ENCODE data around the gene NPM3. TPM values are rescaled to one million over a fixed set of nuclear protein-coding genes. Genes with fewer than 3 reads are reported as not detected.
A peak's percentile ranks its signal among the peaks of the same experiment; 100 is the strongest.

Gene NPM3
- total and polyA plus RNA-seq, 2 donors, result 30.6 to 36.8 TPM

GRCh38 chr10:101784558-101784957, 1.3 kb upstream of the NPM3 start:
- Histone ChIP-seq H3K27ac (ENCODE audit: low read depth) (no peak overlapping the region), H3K4me3 (ENCODE audit: low read depth, low read length) (no peak overlapping the region), H3K36me3 (ENCODE audit: insufficient read depth) (peaks cover 5% of the 10 kb centered on the region), H3K4me1 (ENCODE audit: insufficient read depth) (peaks cover 1% of the 10 kb centered on the region)
- 80% methylated on average over 2 of the region's 2 CpGs for WGBS
- DNase-seq (ENCODE audit: extremely low spot score), result no peak

DNA sequence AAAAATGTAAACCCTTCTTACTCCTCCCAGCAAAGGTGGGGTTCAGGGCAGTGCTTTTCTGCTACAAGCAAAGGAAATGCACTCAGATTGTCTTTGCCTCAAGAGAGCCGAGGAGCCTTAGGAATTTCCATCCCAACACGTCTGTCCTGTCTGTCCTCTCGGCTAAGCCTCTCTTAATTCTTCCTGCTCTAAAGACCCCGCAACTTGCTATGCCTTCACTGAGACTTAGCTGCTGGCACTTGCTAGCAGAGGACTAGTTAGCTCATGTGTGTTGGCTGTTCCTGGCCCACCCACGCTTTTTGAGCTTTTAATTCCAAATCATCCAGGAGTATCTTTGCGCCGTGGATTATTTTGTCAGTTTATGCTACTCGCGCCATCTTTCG, 481 bp upstream of the NPM3 start:
- Histone ChIP-seq H3K4me3 (ENCODE audit: low read depth, low read length) (peak overlapping the region; percentile 59), H3K36me3 (ENCODE audit: insufficient read depth) (peaks cover 2% of the 10 kb centered on the region), H3K27ac (ENCODE audit: low read depth) (no peak overlapping the region), H3K4me1 (ENCODE audit: insufficient read depth) (peaks cover 1% of the 10 kb centered on the region)
- WGBS, result 42% methylated on average over 10 of the region's 10 CpGs
- no peak for DNase-seq (ENCODE audit: extremely low spot score)

DNA sequence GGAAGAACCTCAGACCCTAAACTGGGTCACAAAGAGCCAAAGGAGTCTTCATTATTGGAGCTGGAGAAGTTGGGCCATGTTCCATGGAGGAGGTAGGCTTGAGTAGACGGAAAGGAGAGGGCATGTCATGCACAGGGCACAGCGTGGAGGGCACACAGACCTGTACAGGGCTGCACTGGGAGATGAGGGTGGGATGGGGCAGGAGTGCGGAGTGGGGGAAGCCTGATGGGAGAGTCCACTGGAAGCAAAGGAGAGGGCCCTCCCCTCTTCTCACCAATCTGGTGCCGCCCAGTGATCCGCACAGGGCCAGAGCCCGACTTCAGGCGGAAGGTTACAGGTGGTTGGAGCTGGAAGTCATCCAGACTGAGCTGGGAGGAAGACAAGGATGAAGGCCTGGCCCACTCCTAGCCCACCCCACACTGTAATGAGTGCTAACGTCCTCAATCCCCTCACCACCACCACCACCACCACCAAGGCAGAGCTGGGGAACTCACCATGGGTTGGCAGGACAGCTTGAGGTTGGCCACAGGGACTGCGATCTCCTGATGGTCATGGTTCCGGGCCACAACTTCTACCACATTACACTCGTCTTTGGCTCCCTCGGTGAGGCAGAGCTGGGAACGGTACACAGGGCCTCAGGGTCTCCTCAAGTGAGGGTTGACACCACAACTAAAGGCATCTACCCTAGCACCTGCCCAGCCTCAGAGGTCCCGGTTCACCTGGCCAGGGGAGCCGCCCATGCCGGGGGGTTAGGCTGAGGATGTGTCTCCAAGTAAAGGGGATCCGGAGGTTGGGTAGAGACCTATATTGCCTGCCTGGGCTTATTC, 1.0 kb downstream of the NPM3 start:
- Histone ChIP-seq H3K27ac (ENCODE audit: low read depth) (no peak overlapping the region), H3K4me1 (ENCODE audit: insufficient read depth) (peaks cover 1% of the 10 kb centered on the region), H3K36me3 (ENCODE audit: insufficient read depth) (no peaks in the 10 kb centered on the region), H3K4me3 (ENCODE audit: low read depth, low read length) (peak overlapping the region; percentile 59)
- no peak for DNase-seq (ENCODE audit: extremely low spot score)
- WGBS, result 56% methylated on average over 17 of the region's 17 CpGs

GRCh38 chr10:101781655-101781983, 1.6 kb downstream of the NPM3 start:
- H3K36me3 ChIP-seq (ENCODE audit: insufficient read depth), result no peaks in the 10 kb centered on the region
- H3K4me1 ChIP-seq (ENCODE audit: insufficient read depth), result peaks cover 1% of the 10 kb centered on the region
- no peak overlapping the region for H3K27ac ChIP-seq (ENCODE audit: low read depth)
- no peak overlapping the region for H3K4me3 ChIP-seq (ENCODE audit: low read depth, low read length)
- no peak for DNase-seq (ENCODE audit: extremely low spot score)
- 78% methylated on average over 7 of the region's 7 CpGs for WGBS

- H3K4me3 ChIP-seq (ENCODE audit: low read depth, low read length), result no peak overlapping the region
- no peaks in the 10 kb centered on the region for H3K36me3 ChIP-seq (ENCODE audit: insufficient read depth)
- WGBS, result 56% methylated on average over 14 of the region's 14 CpGs
- DNase-seq (ENCODE audit: extremely low spot score), result no peak
- peaks cover 1% of the 10 kb centered on the region for H3K4me1 ChIP-seq (ENCODE audit: insufficient read depth)
- no peak overlapping the region for H3K27ac ChIP-seq (ENCODE audit: low read depth)
Measured at GRCh38 chr10:101780818-101781654, 2.2 kb downstream of the NPM3 start.

GRCh38 chr10:101780187-101780817, 2.9 kb downstream of the NPM3 start:
- DNase-seq (ENCODE audit: extremely low spot score), result no peak
- Histone ChIP-seq H3K4me3 (ENCODE audit: low read depth, low read length) (no peak overlapping the region), H3K27ac (ENCODE audit: low read depth) (no peak overlapping the region), H3K36me3 (ENCODE audit: insufficient read depth) (no peaks in the 10 kb centered on the region), H3K4me1 (ENCODE audit: insufficient read depth) (peaks cover 1% of the 10 kb centered on the region)
- WGBS, result 23% methylated on average over 17 of the region's 17 CpGs

DNA sequence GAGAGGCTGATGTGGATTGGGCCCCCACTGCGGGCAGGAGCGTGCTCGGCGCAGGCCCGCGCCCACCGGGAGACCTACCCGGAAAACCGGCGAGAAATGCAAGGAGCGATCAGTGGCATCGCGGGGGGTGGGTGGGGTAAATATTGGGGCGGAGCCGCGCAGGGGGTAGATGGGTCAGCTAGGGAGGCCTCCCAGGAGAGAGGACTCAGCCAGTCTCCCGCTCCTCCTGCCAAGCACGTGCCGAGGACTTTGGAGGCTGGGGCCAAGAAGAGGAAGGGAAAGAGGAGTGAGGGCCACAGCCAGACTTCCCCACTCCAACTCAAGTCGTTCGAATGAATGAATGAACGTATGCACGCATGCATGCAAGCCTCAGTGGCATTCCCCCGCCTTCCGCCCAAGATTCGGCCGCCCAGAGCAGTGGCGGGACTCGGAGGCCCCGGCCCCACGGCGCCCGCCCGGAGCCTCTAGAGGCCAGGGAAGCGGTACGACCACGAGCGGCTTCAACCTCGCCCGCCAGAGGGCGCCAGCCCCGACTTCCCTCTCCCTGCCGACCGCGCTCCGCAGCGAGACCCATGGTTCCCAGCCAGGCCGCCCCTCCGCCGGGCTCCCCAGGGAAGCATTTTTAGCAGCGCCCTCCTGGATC, 3.6 kb downstream of the NPM3 start:
- H3K4me3 ChIP-seq (ENCODE audit: low read depth, low read length), result peak overlapping the region; percentile 23
- H3K4me1 ChIP-seq (ENCODE audit: insufficient read depth), result peaks cover 1% of the 10 kb centered on the region
- H3K36me3 ChIP-seq (ENCODE audit: insufficient read depth), result no peaks in the 10 kb centered on the region
- WGBS, result 2% methylated on average over 51 of the region's 51 CpGs
- DNase-seq (ENCODE audit: extremely low spot score), result no peak
- H3K27ac ChIP-seq (ENCODE audit: low read depth), result no peak overlapping the region

GRCh38 chr10:101778781-101779543, 4.3 kb downstream of the NPM3 start:
- H3K4me1 ChIP-seq (ENCODE audit: insufficient read depth), result peaks cover 1% of the 10 kb centered on the region
- no peaks in the 10 kb centered on the region for H3K36me3 ChIP-seq (ENCODE audit: insufficient read depth)
- peak overlapping the region; percentile 23 for H3K4me3 ChIP-seq (ENCODE audit: low read depth, low read length)
- no peak for DNase-seq (ENCODE audit: extremely low spot score)
- 7% methylated on average over 58 of the region's 58 CpGs for WGBS
- no peak overlapping the region for H3K27ac ChIP-seq (ENCODE audit: low read depth)

GRCh38 chr10:101778151-101778780, 5.0 kb downstream of the NPM3 start:
- Histone ChIP-seq H3K4me1 (ENCODE audit: insufficient read depth) (peaks cover 1% of the 10 kb centered on the region), H3K27ac (ENCODE audit: low read depth) (no peak overlapping the region), H3K4me3 (ENCODE audit: low read depth, low read length) (no peak overlapping the region), H3K36me3 (ENCODE audit: insufficient read depth) (no peaks in the 10 kb centered on the region)
- WGBS, result 61% methylated on average over 12 of the region's 12 CpGs
- DNase-seq (ENCODE audit: extremely low spot score), result no peak

DNA sequence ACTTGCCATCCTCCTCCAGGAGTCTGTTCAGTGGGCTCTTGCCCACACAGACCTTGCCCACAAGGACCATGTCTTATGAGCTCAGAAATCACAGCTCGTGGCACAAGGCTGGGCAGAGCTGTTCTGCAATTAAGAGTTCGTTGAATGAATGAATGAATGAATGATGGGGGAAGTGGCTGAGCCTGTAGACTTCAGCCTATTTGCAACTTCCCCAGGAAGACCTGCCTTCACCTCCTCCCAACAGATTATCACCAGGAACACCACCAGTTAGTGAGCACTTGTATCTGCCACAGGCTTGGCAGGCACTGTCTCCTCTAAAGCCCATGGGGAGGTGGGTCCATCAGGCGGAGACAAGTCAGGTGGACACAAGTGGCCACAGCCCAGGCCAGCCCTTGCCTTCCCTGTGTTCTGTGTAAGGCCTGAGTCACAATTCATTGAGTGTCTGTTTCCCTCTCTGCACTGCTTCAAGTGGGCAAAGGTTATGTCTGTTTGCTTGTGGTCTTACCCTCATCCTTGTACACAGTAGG, 5.6 kb downstream of the NPM3 start:
- no peak for DNase-seq (ENCODE audit: extremely low spot score)
- 91% methylated on average over 3 of the region's 3 CpGs for WGBS

GRCh38 chr10:101776161-101776817, 7.0 kb downstream of the NPM3 start:
- no peak overlapping the region for H3K27ac ChIP-seq (ENCODE audit: low read depth)
- DNase-seq (ENCODE audit: extremely low spot score), result no peak
- H3K4me1 ChIP-seq (ENCODE audit: insufficient read depth), result peaks cover 1% of the 10 kb centered on the region
- H3K4me3 ChIP-seq (ENCODE audit: low read depth, low read length), result peak overlapping the region; percentile 24
- WGBS, result 6% methylated on average over 71 of the region's 74 CpGs
- no peaks in the 10 kb centered on the region for H3K36me3 ChIP-seq (ENCODE audit: insufficient read depth)

More for the DNA sequence above, 5.6 kb downstream of the NPM3 start:
- Histone ChIP-seq H3K4me3 (ENCODE audit: low read depth, low read length) (no peak overlapping the region), H3K36me3 (ENCODE audit: insufficient read depth) (no peaks in the 10 kb centered on the region), H3K4me1 (ENCODE audit: insufficient read depth) (peaks cover 1% of the 10 kb centered on the region), H3K27ac (ENCODE audit: low read depth) (no peak overlapping the region)
